ENCODE measurements around the gene FAM170B.

Gene FAM170B

DNA sequence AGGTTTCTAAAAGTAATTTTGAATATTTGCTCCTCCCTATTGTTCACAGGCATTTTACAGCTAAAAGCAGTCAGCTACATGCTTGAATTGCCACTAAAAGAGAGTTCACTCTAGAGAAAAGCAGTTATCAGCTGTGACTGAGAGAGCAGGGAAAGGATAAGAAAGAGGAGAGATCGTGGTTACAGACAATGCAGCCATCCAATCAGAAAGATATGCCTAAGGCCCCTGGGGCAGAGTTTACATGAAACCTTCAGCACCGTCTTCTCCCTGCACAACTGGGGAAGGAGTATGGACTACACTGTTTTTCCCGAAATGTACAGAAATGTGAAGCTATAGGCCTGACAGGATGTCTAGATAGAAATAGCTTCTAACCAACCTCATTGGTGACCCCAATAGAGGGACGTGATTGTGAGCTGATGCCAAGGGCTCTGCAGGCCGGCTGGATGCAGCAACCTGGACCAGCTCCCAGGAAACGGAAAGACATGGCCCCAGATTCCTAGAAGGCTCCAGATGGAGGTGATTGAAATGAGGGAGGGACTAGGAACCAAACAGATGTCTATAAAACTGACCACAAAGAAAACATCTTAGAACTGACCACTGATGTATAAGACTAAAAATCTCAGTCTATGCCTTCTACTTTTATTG is 15.3 kb downstream of the FAM170B start:
- no peak for DNase-seq

GRCh38 chr10:49117376-49118070 is 16.3 kb downstream of the FAM170B start:
- no peak for DNase-seq

GRCh38 chr10:49116509-49117375 is 17.1 kb downstream of the FAM170B start:
- DNase-seq, result no peak

GRCh38 chr10:49115796-49116508 is 17.9 kb downstream of the FAM170B start:
- no peak for DNase-seq

DNA sequence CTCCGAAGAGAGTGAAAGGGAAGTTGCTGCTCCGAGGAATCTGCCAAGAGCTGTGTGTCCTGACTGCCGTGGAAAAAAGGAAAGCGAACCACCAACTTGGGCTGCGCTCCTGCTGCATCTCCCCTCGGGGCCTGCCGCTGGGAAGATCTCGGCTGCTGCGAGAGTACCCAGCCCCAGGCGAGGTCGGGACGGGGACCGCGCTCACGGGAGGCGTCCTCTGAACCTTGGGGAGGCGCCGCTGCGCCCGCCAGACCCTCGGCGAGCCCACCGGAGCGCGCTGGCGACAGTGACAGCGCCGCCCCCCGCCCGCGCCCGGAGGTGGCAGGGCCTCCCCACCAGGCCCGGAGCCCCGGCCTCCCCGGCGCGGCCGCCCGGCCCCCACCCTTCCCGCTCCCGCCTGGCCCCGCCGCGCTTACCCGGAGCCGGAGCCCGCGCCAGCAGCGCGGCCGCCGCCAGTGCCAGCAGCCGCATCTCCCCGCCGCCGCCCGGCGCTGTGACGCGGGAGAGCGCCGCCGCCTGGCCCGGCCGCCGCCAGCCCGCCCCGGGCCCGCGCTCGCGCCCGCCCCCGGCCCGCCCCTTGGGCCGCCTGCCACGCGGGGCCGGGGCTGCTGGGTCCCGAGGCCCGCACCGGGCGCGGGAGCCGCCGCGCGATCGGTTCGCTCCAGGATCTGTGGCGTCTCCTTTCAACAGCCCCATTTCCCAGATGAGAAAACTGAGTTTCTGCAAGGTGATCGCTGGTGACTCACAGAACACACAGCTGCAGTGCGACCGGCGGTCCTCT is 18.6 kb downstream of the FAM170B start, which contains the start of gene VSTM4:
Gene VSTM4, minus strand, starts transcription at position 508 of the 781 bp plus-strand sequence. Its CDS starts 37 bp downstream, at position 471.
- DNase-seq, result peak; percentile 9

- DNase-seq, result no peak
Observed at GRCh38 chr10:49114718-49115014, 19.2 kb downstream of the FAM170B start.

GRCh38 chr10:49113741-49114141 is 20.1 kb downstream of the FAM170B start:
- no peak for DNase-seq

DNA sequence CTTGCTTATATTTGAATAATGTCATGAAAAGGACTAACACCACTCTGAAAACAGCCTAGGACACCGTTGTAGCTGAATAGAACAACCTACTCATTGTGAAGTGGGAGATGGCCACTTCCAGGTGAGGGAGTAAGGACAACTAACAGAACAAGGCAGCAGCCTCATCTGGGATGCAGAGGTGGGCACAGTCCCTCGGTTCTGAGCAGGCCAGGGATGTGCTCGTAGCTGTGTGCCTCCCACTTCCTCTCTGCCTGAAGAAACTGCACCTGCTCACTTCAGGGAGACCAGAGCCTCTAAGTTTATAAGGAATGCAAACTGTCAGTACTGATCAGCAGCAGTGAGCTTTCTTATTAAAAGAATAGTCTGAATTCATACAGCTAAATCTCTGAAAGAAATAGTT is 21.0 kb downstream of the FAM170B start:
- no peak for DNase-seq

DNA sequence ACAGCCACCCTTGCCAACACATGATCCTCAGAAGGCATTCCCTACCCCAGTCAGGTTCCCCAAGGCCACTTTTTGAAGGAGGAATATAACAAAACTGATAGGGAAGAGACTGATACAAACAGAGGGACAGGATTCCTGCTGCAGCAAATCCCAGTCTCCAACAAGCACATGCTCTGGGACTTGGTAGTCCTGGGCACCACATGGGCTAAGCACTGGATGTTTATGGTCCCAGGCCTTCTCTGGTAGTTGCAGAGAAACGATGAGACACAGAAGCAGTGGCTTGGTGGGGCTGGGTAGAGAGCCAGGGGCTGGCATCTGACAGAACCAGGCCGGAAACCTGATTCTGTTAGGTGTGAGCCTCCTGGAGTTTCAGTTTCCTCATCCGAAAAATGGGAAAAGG is 21.7 kb downstream of the FAM170B start:
- DNase-seq, result no peak

DNA sequence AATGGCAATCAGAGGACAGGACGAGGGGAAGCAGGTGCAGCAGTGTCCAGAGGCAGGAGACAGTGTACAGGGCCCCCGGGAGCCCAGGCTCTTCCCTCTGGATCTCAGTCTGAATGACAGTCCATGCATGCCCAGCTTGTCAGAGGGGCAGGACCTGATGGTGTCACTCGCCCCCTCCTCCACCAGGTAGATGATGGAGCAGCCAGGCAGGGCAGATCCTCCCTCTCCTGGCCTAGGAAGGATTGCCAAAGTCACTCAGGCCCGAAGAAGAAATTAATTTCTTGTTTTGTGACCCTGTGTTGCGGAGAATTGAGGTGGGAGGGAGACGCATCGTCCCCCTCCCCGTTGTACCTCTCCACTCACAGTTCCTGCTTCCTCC is 22.5 kb downstream of the FAM170B start:
- DNase-seq, result no peak

DNA sequence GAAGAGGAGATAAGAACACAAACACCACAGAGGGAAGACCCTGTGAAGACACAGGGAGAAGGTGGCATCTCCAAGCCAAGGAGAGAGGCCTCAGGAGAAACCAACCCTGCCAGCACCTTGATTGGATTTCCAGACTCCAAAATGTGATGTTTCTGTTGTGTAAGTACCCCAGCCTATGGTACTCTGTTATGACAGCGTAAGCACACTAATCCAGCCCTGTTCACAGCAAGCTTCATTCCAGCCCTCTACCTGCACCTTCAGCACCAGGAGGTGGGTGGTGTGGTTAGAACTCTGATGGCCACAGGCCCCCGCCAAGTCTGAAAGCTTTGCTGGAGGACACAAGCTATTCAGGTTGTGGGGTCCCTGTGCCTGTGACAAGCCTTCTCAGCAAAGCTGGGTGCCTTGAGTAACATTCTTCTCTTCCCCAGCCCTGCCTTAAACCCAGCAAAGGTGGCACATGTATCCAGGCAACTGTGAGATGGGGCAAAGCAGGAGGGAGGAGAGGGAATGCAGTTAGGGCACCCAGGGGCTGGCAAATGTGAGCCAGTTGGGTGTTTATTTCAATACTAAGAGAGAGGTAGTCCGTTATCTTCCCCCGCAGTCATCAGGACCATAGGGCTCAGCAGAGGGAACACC is 23.0 kb downstream of the FAM170B start:
- no peak for DNase-seq

GRCh38 chr10:49109669-49110340 is 24.0 kb downstream of the FAM170B start:
- DNase-seq, result no peak

GRCh38 chr10:49108656-49109055 is 25.2 kb downstream of the FAM170B start:
- no peak for DNase-seq

DNA sequence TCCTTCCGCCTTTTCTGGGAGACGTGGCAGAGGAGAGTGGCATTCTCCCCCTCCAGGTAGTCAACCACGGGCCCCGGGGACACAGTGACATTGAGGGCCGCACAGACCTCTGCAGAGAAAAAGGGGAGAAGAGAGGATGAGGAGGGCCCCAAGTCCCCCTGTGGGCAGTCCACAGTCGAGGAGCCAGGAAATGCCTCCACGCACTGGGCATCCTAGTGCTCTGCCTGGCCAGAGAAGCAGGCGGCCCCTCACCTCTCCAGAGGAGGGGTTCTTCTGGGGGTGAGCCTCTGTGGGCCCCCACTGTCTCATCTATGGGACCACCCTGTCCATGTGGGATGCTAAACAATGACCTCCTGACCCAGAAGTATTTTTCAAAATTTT is 25.9 kb downstream of the FAM170B start:
- no peak for DNase-seq

GRCh38 chr10:49107111-49107886 is 26.5 kb downstream of the FAM170B start:
- DNase-seq, result no peak

DNA sequence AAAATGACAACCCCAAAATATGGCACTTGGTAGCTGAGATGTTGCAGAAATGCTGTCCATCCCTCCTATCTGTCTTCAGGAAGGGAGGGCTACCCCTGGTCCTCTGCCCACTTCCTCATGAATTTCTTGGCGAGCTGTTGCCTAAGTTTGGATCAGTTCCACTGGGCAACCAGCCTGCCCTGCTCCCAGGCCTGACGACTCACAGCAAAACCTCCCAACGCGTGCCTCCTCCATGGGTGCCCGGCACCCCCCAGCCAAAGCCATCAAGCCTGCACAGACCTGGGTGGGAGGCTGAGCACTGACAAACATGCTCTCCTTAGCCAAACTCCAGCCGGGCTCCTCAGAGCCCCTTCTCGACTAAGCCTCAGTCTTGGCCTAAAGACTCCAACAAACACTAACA is 27.4 kb downstream of the FAM170B start:
- DNase-seq, result no peak

- no peak for DNase-seq
Observed at GRCh38 chr10:49105076-49105475, 28.7 kb downstream of the FAM170B start.

DNA sequence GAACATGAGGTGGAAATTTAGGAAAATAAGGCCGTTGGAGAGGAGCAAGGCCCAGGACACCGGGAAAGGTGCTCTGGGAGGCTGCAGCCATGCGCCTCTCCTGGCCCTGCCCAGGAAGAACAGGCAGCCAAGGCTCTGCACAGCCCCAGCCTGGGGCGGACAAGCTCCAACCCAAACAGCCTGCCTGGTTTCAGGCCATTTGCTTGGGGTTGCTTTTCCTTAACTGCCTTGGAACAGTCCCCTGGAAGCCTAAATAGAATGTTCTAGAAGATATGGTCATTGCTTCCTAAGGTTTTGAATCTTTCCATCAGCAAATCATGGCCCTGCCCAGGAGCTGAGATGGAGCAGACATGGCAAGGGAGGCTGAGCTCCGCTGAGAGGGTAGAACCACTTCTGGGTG is 29.5 kb downstream of the FAM170B start:
- DNase-seq, result no peak

GRCh38 chr10:49103761-49104160 is 30.1 kb downstream of the FAM170B start:
- DNase-seq, result no peak

- DNase-seq, result no peak
Observed at GRCh38 chr10:49099046-49099445, 34.8 kb downstream of the FAM170B start.
